GM23338 (cell line): ENCODE results near the gene SLC27A3.
"Not testable (repeated sequence)": the region's sequence is repeated elsewhere in the genome, so short reads cannot be mapped to it uniquely, and the experiment has no call there.

Experiments
- CTCF ChIP-seq, 2 experiments: fragments of 200-600 bp in 1 of 2; sonication (generic) in 1 of 2; conservative IDR thresholded peaks; 2 replicates each; pipeline versions ENCODE4 v1.5.1 to v1.6.1; 2016 to 2017; ENCODE audit warnings: antibody characterized with exemption in 2 of 2, low read depth in 2 of 2, mild to moderate bottlenecking in 2 of 2, moderate library complexity in 1 of 2
- EZH2 ChIP-seq: fragments of 200-600 bp; sonication (generic); IDR thresholded peaks from one replicate; pipeline ENCODE4 v1.8.0; 2017; ENCODE audit warnings: antibody characterized with exemption, mild to moderate bottlenecking, low read depth; ENCODE audit not compliant: unreplicated experiment
- POLR2AphosphoS5 ChIP-seq: IDR thresholded peaks from 2 replicates; pipeline ENCODE4 v1.6.1; 2016; ENCODE audit warnings: antibody characterized with exemption, low read depth

- TF ChIP-seq POLR2AphosphoS5; CTCF (conservative IDR thresholded peaks at IDR 0.05; ENCODE audit: low read depth in 2 of 2); EZH2: not testable (repeated sequence)
Measured at GRCh38 chr1:153766663-153767062, 8.5 kb upstream of the SLC27A3 start.
